Sigmoid colon (tissue), 4 donors: ENCODE results near the gene SMYD3.

Experiments used
- POLR2AphosphoS5 ChIP-seq, 4 donors: sonication (generic); formaldehyde crosslinking; IDR thresholded peaks; one replicate each; pipeline ENCODE4 v1.6.1; 2017; ENCODE audit warnings: antibody characterized with exemption in 4 of 4
- TF ChIP-seq, protein P1 (sequence below), 4 experiments: fragments of 450-650 bp in 3 of 4; fragments of 200-600 bp in 1 of 4; IDR thresholded peaks; one replicate each; pipeline ENCODE4 v1.5.1; 2016 to 2019; ENCODE audit warnings: antibody characterized with exemption in 4 of 4, mild to moderate bottlenecking in 3 of 4, moderate library complexity in 2 of 4

DNA sequence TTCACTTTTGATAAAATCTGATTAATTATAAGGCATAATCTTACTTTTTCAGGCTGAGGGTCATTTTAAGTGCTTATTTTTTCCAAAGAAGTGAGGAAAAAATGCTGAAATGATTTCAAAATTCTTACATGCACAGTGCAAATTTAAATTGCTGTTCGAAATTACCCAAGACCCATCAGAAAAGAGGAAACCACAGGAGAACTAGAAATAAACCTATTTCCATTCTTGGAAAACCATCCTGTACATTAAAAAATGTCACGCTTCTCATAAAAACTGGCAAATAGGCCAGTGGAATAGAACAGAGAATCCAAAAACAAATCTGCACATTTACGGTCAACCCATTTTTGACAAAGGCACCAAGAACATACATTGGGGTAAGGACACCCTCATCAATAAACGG lies 414.9 kb downstream of the SMYD3 start:
- TF ChIP-seq, protein P1, sequence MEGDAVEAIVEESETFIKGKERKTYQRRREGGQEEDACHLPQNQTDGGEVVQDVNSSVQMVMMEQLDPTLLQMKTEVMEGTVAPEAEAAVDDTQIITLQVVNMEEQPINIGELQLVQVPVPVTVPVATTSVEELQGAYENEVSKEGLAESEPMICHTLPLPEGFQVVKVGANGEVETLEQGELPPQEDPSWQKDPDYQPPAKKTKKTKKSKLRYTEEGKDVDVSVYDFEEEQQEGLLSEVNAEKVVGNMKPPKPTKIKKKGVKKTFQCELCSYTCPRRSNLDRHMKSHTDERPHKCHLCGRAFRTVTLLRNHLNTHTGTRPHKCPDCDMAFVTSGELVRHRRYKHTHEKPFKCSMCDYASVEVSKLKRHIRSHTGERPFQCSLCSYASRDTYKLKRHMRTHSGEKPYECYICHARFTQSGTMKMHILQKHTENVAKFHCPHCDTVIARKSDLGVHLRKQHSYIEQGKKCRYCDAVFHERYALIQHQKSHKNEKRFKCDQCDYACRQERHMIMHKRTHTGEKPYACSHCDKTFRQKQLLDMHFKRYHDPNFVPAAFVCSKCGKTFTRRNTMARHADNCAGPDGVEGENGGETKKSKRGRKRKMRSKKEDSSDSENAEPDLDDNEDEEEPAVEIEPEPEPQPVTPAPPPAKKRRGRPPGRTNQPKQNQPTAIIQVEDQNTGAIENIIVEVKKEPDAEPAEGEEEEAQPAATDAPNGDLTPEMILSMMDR (IDR thresholded peaks at IDR 0.05), result no peak
- TF ChIP-seq POLR2AphosphoS5 (IDR thresholded peaks at IDR 0.05), result no peak
